Spleen (tissue), 11 donors: ENCODE results near the gene FGF4. TPM values are rescaled to one million over a fixed set of nuclear protein-coding genes. Genes with fewer than 3 reads are reported as not detected.

Experiments
- DNase-seq: peaks from one replicate; pipeline ENCODE4 v3.0.0-alpha.2; 2020
- H3K27ac ChIP-seq, 8 donors: fragments of 200-600 bp; sonication (generic) in 7 of 8; 1 replicate in 4 of 8; 2 replicates in 4 of 8; pipeline versions ENCODE4 v1.5.0 to v1.8.0; 2016 to 2021; ENCODE audit warnings: inconsistent platforms in 4 of 8, mild to moderate bottlenecking in 4 of 8, moderate library complexity in 1 of 8
- H3K27me3 ChIP-seq, 7 donors: fragments of 200-600 bp; sonication (generic) in 6 of 7; replicated peaks in 1 of 7; 1 replicate in 4 of 7; 2 replicates in 3 of 7; pipeline versions ENCODE4 v1.5.0 to v1.8.0; 2016 to 2021; ENCODE audit warnings: inconsistent platforms in 3 of 7, mild to moderate bottlenecking in 1 of 7
- H3K36me3 ChIP-seq, 6 donors: fragments of 200-600 bp; sonication (generic) in 5 of 6; 1 replicate in 4 of 6; 2 replicates in 2 of 6; pipeline versions ENCODE4 v1.5.0 to v1.8.0; 2016 to 2021; ENCODE audit warnings: inconsistent platforms in 2 of 6
- H3K4me1 ChIP-seq, 6 donors: fragments of 200-600 bp; sonication (generic) in 5 of 6; 1 replicate in 3 of 6; 2 replicates in 3 of 6; pipeline versions ENCODE4 v1.5.0 to v1.8.0; 2016 to 2021; ENCODE audit warnings: inconsistent platforms in 3 of 6
- H3K4me3 ChIP-seq, 8 donors: fragments of 200-600 bp; sonication (generic) in 7 of 8; 1 replicate in 4 of 8; 2 replicates in 4 of 8; pipeline versions ENCODE4 v1.5.0 to v1.8.0; 2016 to 2021; ENCODE audit warnings: inconsistent platforms in 4 of 8, mild to moderate bottlenecking in 4 of 8, moderate library complexity in 2 of 8
- H3K9me3 ChIP-seq, 8 donors: fragments of 200-600 bp; sonication (generic) in 7 of 8; 1 replicate in 4 of 8; 2 replicates in 4 of 8; pipeline versions ENCODE4 v1.5.0 to v1.8.0; 2016 to 2021; ENCODE audit warnings: inconsistent platforms in 4 of 8
- CTCF ChIP-seq, 11 experiments: fragments of 200-600 bp in 7 of 11; fragments of 450-650 bp in 4 of 11; sonication (generic) in 4 of 11; IDR thresholded peaks in 8 of 11; conservative IDR thresholded peaks in 3 of 11; 1 replicate in 7 of 11; 2 replicates in 4 of 11; pipeline versions ENCODE4 v1.4.0 to v1.8.0; 2016 to 2021; ENCODE audit warnings: antibody characterized with exemption in 11 of 11, inconsistent platforms in 4 of 11, mild to moderate bottlenecking in 1 of 11
- POLR2A ChIP-seq, 3 donors: fragments of 450-650 bp; IDR thresholded peaks; one replicate each; pipeline ENCODE4 v1.5.1; 2017; ENCODE audit warnings: antibody characterized with exemption in 3 of 3, mild to moderate bottlenecking in 1 of 3
- POLR2AphosphoS5 ChIP-seq, 3 donors: sonication (generic); formaldehyde crosslinking; IDR thresholded peaks; one replicate each; pipeline ENCODE4 v1.5.1; 2017; ENCODE audit warnings: antibody characterized with exemption in 3 of 3
- WGBS, 5 donors: extraction: QIAGEN DNeasy Blood & Tissue Kit in 3 of 5; methylation state at CpG; one replicate each; pipeline versions ENCODE4 v1.1.5 to v1.1.7; 2013 to 2018; 5-methylcytosine and 5-hydroxymethylcytosine counted together
- intact Hi-C: fragments of 100-400 bp; cut with DNase I; formaldehyde crosslinking; loops from one replicate; pipeline ENCODE4 v1.15.0; 2023; ENCODE audit warnings: low total_unique reads
- polyA plus RNA-seq, 3 donors: library from polyadenylated mRNA; stranded (reverse); fragments of 200-250 nt; gene quantifications; one replicate each; pipeline ENCODE4 v1.2.1, GENCODE V29; 2013
- total RNA-seq, 7 donors: library from RNA; depleted of rRNA in 3 of 7; stranded (reverse); fragments of >200 nt in 3 of 7; fragmentation: NEBNext Ultra II Directional in 4 of 7; extraction: Animal tissue kit (Norgen Biotek cat#: 25700) in 4 of 7; gene quantifications; one replicate each; pipeline versions ENCODE4 v1.1.0 to v1.2.1, GENCODE V29; 2016 to 2021
- donor health status: healthy with polysubstance abuse.
- donor health status: DM: no; HTN: no; CAD: no; lungs with moderate emphysema.
- donor health status: DM: no; HTN: no; CAD: no.
- donor health status: Bipolar disorder and iron deficiency.
- donor health status: healthy.
- donor health status: DM: no; HTN: no; CAD: no.
- donor health status: DM: yes; HTN: yes; CAD: no.

FGF4 gene
- total and polyA plus RNA-seq, 10 donors, result not detected

DNA sequence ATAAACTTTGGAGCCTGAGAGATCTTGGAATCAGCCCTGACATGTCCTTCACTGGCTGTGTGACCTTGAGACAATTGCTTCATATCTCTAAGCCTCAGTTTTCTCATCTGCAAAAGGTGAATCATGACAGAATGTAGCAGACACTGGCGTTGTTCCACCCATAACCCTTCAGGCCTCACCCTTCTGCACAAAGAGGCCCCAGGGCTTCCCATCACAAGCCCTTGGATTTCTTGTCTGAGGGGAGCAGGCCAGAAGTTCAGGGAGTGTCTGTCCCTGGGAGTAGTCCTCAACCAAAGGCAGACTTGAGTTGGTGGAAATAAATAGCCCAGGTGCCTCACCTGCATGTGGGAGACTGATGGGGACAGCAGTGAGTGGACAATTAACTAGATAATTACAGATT is 27.4 kb upstream of the FGF4 start:
- peaks cover 0 to 11% (median 5%) of the 10 kb centered on the region in 8 donors for H3K9me3 ChIP-seq
- 0 to 75% (median 71%) methylated on average over 1 of the region's 1 CpG for WGBS, 5 donors
- peaks cover 0 to 45% (median 2%) of the 10 kb centered on the region in 7 donors for H3K27me3 ChIP-seq
- TF ChIP-seq CTCF (IDR thresholded peaks at IDR 0.05 in 8 of 11, conservative IDR thresholded peaks at IDR 0.05 in 3 of 11) (no peak), POLR2A (IDR thresholded peaks at IDR 0.05) (no peak), POLR2AphosphoS5 (IDR thresholded peaks at IDR 0.05) (no peak)
- H3K27ac ChIP-seq, result no peak overlapping the region
- H3K4me1 ChIP-seq, result no peaks in the 10 kb centered on the region
- no peaks in the 10 kb centered on the region for H3K36me3 ChIP-seq
- DNase-seq, result no peak
- intact Hi-C loops, result no loop called here
- no peak overlapping the region for H3K4me3 ChIP-seq

DNA sequence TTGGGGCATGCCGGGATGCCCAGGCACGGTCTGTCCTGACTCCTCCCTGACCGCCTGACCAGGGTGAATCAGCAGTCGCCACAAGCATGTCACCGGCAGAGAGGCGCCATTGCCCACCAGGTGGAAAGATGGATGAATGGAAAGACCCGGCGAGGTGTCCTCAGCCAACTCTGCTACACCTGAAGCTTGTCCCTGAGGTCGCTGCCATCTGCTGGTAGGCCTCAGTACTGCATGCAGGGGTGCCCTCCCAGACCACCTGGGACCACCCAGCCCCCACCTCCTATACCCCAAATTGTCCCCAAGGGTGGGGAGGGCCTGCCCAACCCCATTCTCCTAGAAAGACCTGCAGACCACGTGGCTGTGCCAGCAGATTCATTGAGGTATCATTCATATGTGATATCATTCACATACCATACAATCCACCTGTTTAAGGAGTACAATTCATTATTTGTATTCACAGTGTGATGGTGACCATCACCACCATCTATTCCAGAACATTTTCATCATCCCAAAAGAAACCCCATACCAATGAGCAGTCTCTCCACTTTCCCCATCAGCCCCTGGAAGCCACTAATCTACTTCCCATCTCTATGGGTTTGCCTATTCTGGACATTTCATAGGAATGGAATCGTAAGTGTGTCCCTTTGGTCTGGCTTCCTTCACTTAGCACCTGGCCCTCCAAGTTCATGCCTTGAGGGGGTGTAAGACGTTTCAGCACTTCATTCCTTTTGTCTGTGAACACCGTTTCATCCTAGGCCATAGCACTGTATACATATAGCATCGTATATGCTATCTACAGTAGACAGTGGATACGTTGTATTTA is 26.6 kb upstream of the FGF4 start:
- TF ChIP-seq POLR2A (IDR thresholded peaks at IDR 0.05), result no peak
- peak in 8 of 11 experiments; percentile 16 to 75 (median 64) for TF ChIP-seq CTCF (IDR thresholded peaks at IDR 0.05 in 8 of 11, conservative IDR thresholded peaks at IDR 0.05 in 3 of 11)
- Histone ChIP-seq H3K4me3 (no peak overlapping the region), H3K4me1 (no peaks in the 10 kb centered on the region), H3K27ac (no peak overlapping the region), H3K9me3 (peaks cover 0 to 11% (median 5%) of the 10 kb centered on the region in 8 donors), H3K27me3 (peaks cover 0 to 40% (median 0%) of the 10 kb centered on the region in 7 donors), H3K36me3 (no peaks in the 10 kb centered on the region)
- intact Hi-C loops, result no loop called here
- 28 to 43% (median 35%) methylated on average over 14 to 15 of the region's 15 CpGs for WGBS, 5 donors
- no peak for DNase-seq

DNA sequence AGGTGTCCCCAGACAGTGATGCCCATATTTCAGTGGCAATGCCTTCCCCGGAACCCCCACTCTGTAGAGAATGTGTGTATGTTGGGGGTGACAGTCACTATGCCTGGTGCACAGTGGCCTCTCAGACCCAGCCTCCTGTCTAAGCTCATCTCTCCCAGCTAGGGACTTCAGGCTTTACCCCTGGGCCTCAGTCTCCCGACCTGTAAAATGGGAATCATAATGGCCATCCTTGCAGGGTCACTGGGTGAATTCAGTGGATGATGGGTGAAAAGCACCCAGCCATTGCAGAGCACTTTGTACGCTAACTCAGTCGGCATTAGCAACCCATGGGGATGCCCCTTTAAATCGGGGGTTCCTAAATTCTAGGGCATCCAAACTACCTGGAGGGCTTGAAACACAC is 25.1 kb upstream of the FGF4 start:
- H3K4me3 ChIP-seq, result no peak overlapping the region
- no peaks in the 10 kb centered on the region for H3K36me3 ChIP-seq
- WGBS, 5 donors, result 93 to 96% (median 95%) methylated on average over 4 to 5 of the region's 5 CpGs
- H3K9me3 ChIP-seq, result peaks cover 0 to 11% (median 5%) of the 10 kb centered on the region in 8 donors
- no peak for TF ChIP-seq POLR2A (IDR thresholded peaks at IDR 0.05)
- TF ChIP-seq CTCF (IDR thresholded peaks at IDR 0.05 in 8 of 11, conservative IDR thresholded peaks at IDR 0.05 in 3 of 11), result no peak
- TF ChIP-seq POLR2AphosphoS5 (IDR thresholded peaks at IDR 0.05), result no peak
- peaks cover 0 to 39% (median 0%) of the 10 kb centered on the region in 7 donors for H3K27me3 ChIP-seq
- DNase-seq, result no peak
- H3K27ac ChIP-seq, result no peak overlapping the region
- H3K4me1 ChIP-seq, result no peaks in the 10 kb centered on the region
- intact Hi-C loops, result no loop called here

- Histone ChIP-seq H3K4me1 (no peaks in the 10 kb centered on the region), H3K4me3 (no peak overlapping the region), H3K27me3 (peaks cover 0 to 36% (median 0%) of the 10 kb centered on the region in 7 donors), H3K36me3 (no peaks in the 10 kb centered on the region), H3K9me3 (peaks cover 0 to 11% (median 5%) of the 10 kb centered on the region in 8 donors), H3K27ac (no peak overlapping the region)
- TF ChIP-seq POLR2A (IDR thresholded peaks at IDR 0.05), result no peak
- no peak for TF ChIP-seq CTCF (IDR thresholded peaks at IDR 0.05 in 8 of 11, conservative IDR thresholded peaks at IDR 0.05 in 3 of 11)
- TF ChIP-seq POLR2AphosphoS5 (IDR thresholded peaks at IDR 0.05), result no peak
- no peak for DNase-seq
- 18 to 29% (median 24%) methylated on average over 3 of the region's 3 CpGs for WGBS, 5 donors
- intact Hi-C loops, result no loop called here
These were observed 24.4 kb upstream of the FGF4 start for GRCh38 chr11:69799582-69799981.
